HepG2 (cell line): ENCODE measurements around the gene SHANK2. TPM values are rescaled to one million over a fixed set of nuclear protein-coding genes. Genes with fewer than 3 reads are reported as not detected.

Experiments
- ATAC-seq: fragments of 200-7000 bp; cut with Tn5 transposase; 3 replicates; pipeline ENCODE4 v1.9.1; 2020; ENCODE audit warnings: mild to moderate bottlenecking, moderate library complexity
- BruUV-seq: library from RNA; stranded (reverse); fragments of 400-500 nt; replicated peaks from 2 replicates; lab custom pipeline; 2021; lab: Mats Ljungman, UMichigan
- CTCF ChIA-PET: fragments of 300-600 bp; formaldehyde crosslinking; extraction: SDS; loops from one replicate; lab custom pipeline; 2021; ENCODE audit warnings: low total read pairs, inconsistent platforms, low intra/inter-chr PET ratio; lab: Yijun Ruan, JAX
- POLR2A ChIA-PET: fragments of 350-600 bp; sonication (Branson Sonifier 250); formaldehyde crosslinking; loops from one replicate; lab custom pipeline; 2020; ENCODE audit warnings: antibody characterized with exemption, inconsistent platforms; lab: Yijun Ruan, JAX
- DNase-seq: peaks from one replicate; pipeline ENCODE4 v3.0.0-alpha.2; 2015; ENCODE audit warnings: low spot score
- FAIRE-seq: peaks from 3 replicates; lab custom pipeline; 2011; peaks lifted over from hg19 to GRCh38; lab: Jason Lieb, UNC
- H2AFZ ChIP-seq: one replicate; pipeline ENCODE4 v1.6.1; 2011; ENCODE audit warnings: low read length, inconsistent platforms
- H3K27ac ChIP-seq: fragments of 300-600 bp; 3 replicates; pipeline ENCODE4 v1.8.0; 2011; ENCODE audit warnings: mixed run types, mild to moderate bottlenecking, mixed read lengths, low read length, inconsistent platforms; ENCODE audit not compliant: insufficient read depth; ENCODE audit errors: extremely low read length
- H3K27me3 ChIP-seq, 2 experiments: fragments of 200-600 bp in 1 of 2; 2 replicates in 1 of 2; 3 replicates in 1 of 2; pipeline versions ENCODE4 v1.6.0 to v1.8.0; 2011; ENCODE audit warnings: low read length in 2 of 2, mild to moderate bottlenecking in 2 of 2, moderate library complexity in 2 of 2, inconsistent platforms in 1 of 2; ENCODE audit not compliant: insufficient read depth in 2 of 2, control insufficient read depth in 1 of 2
- H3K36me3 ChIP-seq, 2 experiments: fragments of 200-600 bp in 1 of 2; replicated peaks in 1 of 2; 2 replicates in 1 of 2; 3 replicates in 1 of 2; pipeline versions ENCODE4 v1.5.1 to v1.8.0; 2011; ENCODE audit warnings: low read length in 2 of 2, inconsistent platforms in 1 of 2; ENCODE audit not compliant: insufficient read depth in 2 of 2, control insufficient read depth in 1 of 2
- H3K4me1 ChIP-seq: 2 replicates; pipeline ENCODE4 v1.5.1; 2012; ENCODE audit warnings: low read length, inconsistent platforms; ENCODE audit not compliant: insufficient read depth
- H3K4me2 ChIP-seq: 2 replicates; pipeline ENCODE4 v1.6.0; 2011; ENCODE audit warnings: low read depth, low read length, inconsistent platforms
- H3K4me3 ChIP-seq, 3 experiments: fragments of 200-600 bp in 1 of 3; sonication (generic), shearing (Covaris generic) in 1 of 3; replicated peaks in 1 of 3; 2 replicates each; pipeline ENCODE4 v1.5.1; 2011 to 2016; ENCODE audit warnings: low read length in 3 of 3, inconsistent platforms in 2 of 3, low read depth in 2 of 3, mild to moderate bottlenecking in 2 of 3, control low read depth in 1 of 3, mixed read lengths in 1 of 3; ENCODE audit not compliant: insufficient read depth in 1 of 3
- H3K79me2 ChIP-seq: one replicate; pipeline ENCODE4 v1.6.1; 2011; ENCODE audit warnings: low read length, inconsistent platforms; ENCODE audit not compliant: insufficient read depth
- H3K9ac ChIP-seq: 2 replicates; pipeline ENCODE4 v1.6.0; 2011; ENCODE audit warnings: mild to moderate bottlenecking, low read depth, low read length, inconsistent platforms; ENCODE audit not compliant: insufficient read depth
- H3K9me3 ChIP-seq: 2 replicates; pipeline ENCODE4 v1.5.1; 2012; ENCODE audit warnings: mild to moderate bottlenecking, low read length
- H4K20me1 ChIP-seq: 2 replicates; pipeline ENCODE4 v1.6.0; 2011; ENCODE audit warnings: inconsistent platforms, mild to moderate bottlenecking, low read length, moderate library complexity; ENCODE audit not compliant: insufficient read depth
- BCL6 ChIP-seq: IDR thresholded peaks from 2 replicates; pipeline ENCODE4 v1.6.1; 2016; ENCODE audit warnings: missing genetic modification reagents, missing compliant biosample characterization
- SALL2 ChIP-seq: sonication (generic); formaldehyde crosslinking; IDR thresholded peaks from 2 replicates; pipeline ENCODE4 v1.8.1; 2023; ENCODE audit warnings: mild to moderate bottlenecking, missing genetic modification reagents, inconsistent platforms
- TSC22D2 ChIP-seq: sonication (generic); formaldehyde crosslinking; IDR thresholded peaks from 2 replicates; pipeline ENCODE4 v1.5.1; 2020; ENCODE audit warnings: missing genetic modification reagents, mild to moderate bottlenecking, borderline replicate concordance
- ZBTB25 ChIP-seq: IDR thresholded peaks from 2 replicates; pipeline ENCODE4 v1.6.1; 2018; ENCODE audit warnings: missing genetic modification reagents
- ZNF724P ChIP-seq: sonication (generic); formaldehyde crosslinking; IDR thresholded peaks from 2 replicates; pipeline ENCODE4 v1.8.0; 2022; ENCODE audit warnings: missing genetic modification reagents, borderline replicate concordance
- WGBS: methylation state at CpG from one replicate; pipeline ENCODE4 v1.1.6; 2017; ENCODE audit warnings: low lambda C conversion rate; 5-methylcytosine and 5-hydroxymethylcytosine counted together
- in situ Hi-C: cut with HindIII; loops from 2 replicates; pipeline ENCODE4 v1.10.0; 2017; ENCODE audit warnings: low pct_unique_long_range_greater_than_20kb; ENCODE audit not compliant: extremely low pct_ligation_motif_present
- intact Hi-C: fragments of 100-400 bp; cut with micrococcal nuclease; formaldehyde crosslinking; loops from one replicate; pipeline ENCODE4 v1.10.0; 2022; ENCODE audit not compliant: unreplicated experiment
- polyA plus RNA-seq, 8 experiments: library from polyadenylated mRNA; depleted of rRNA in 3 of 8; stranded (reverse) in 7 of 8; unstranded in 1 of 8; fragments of >200 nt; fragmentation: Illumina TruSeq in 4 of 8; extraction: Trizol in 4 of 8; gene quantifications; 2 replicates each; pipeline versions ENCODE4 v1.2.1 to v1.2.3, GENCODE V29; 2011 to 2016; ENCODE audit warnings: low read depth in 4 of 8, missing spikeins in 1 of 8, mixed read lengths in 1 of 8; ENCODE audit not compliant: insufficient read depth in 1 of 8
- total RNA-seq, 5 experiments: library from RNA; depleted of rRNA; stranded (reverse); fragments of >200 nt; fragmentation: Illumina TruSeq; extraction: Trizol; gene quantifications; 2 replicates each; pipeline ENCODE4 v1.2.3, GENCODE V29; 2016; ENCODE audit warnings: low read depth in 1 of 5
- TF ChIP-seq, protein P1 (sequence below): IDR thresholded peaks from 2 replicates; pipeline ENCODE4 v1.6.1; 2016; ENCODE audit warnings: low read depth, missing genetic modification reagents, missing compliant biosample characterization

Gene SHANK2
- total and polyA plus RNA-seq, 2 of the 13 experiments (the other 11 are each of a cell fraction or from before 2014, with no cell fraction given), result 10.2 to 13.0 TPM

- TF ChIP-seq SALL2 (CRISPR knock-in tag) (no peak), TSC22D2 (CRISPR knock-in tag) (no peak), BCL6 (CRISPR knock-in tag) (no peak)
- TF ChIP-seq, protein P1, sequence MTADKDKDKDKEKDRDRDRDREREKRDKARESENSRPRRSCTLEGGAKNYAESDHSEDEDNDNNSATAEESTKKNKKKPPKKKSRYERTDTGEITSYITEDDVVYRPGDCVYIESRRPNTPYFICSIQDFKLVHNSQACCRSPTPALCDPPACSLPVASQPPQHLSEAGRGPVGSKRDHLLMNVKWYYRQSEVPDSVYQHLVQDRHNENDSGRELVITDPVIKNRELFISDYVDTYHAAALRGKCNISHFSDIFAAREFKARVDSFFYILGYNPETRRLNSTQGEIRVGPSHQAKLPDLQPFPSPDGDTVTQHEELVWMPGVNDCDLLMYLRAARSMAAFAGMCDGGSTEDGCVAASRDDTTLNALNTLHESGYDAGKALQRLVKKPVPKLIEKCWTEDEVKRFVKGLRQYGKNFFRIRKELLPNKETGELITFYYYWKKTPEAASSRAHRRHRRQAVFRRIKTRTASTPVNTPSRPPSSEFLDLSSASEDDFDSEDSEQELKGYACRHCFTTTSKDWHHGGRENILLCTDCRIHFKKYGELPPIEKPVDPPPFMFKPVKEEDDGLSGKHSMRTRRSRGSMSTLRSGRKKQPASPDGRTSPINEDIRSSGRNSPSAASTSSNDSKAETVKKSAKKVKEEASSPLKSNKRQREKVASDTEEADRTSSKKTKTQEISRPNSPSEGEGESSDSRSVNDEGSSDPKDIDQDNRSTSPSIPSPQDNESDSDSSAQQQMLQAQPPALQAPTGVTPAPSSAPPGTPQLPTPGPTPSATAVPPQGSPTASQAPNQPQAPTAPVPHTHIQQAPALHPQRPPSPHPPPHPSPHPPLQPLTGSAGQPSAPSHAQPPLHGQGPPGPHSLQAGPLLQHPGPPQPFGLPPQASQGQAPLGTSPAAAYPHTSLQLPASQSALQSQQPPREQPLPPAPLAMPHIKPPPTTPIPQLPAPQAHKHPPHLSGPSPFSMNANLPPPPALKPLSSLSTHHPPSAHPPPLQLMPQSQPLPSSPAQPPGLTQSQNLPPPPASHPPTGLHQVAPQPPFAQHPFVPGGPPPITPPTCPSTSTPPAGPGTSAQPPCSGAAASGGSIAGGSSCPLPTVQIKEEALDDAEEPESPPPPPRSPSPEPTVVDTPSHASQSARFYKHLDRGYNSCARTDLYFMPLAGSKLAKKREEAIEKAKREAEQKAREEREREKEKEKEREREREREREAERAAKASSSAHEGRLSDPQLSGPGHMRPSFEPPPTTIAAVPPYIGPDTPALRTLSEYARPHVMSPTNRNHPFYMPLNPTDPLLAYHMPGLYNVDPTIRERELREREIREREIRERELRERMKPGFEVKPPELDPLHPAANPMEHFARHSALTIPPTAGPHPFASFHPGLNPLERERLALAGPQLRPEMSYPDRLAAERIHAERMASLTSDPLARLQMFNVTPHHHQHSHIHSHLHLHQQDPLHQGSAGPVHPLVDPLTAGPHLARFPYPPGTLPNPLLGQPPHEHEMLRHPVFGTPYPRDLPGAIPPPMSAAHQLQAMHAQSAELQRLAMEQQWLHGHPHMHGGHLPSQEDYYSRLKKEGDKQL (CRISPR knock-in tag), result no peak
Measured at GRCh38 chr11:71221201-71221600, 31.2 kb downstream of the SHANK2 start (continued).

DNA sequence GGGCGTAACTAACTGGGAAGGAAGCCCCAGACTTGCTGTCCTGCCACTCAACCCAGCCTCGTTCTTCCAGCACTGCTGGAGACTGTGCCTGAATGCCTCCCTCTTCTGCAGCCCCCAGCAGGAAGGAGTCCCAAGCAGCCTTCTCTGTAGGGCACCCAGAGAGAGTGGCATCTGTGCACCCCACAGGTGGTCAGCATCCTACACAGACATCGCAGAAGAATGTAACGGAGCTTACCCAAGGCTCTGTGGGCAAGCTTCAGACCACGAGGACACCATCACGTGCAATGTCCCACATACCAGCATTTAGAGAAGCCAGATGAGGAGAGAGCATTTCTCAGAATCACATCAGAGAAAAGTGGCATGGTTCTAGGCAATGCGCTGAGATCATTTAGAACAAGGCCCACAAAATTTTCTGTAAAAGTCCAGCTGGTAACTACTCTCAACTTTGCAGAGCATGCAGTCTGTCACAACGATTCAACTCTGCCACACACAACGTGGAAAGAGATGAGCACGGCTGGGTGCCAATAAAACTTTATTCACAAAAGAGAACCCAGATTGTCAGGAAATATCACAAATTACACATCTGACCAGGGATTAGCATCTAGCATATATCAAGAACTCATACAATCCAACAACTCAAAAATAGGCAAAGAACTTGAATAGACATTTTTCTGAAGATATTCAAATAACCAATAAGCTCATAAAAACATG lies 33.4 kb downstream of the SHANK2 start:
- Histone ChIP-seq H3K36me3 (peaks cover 28 to 60% of the 10 kb centered on the region in 2 experiments), H3K9ac (no peak overlapping the region), H4K20me1 (peaks cover 41% of the 10 kb centered on the region), H2AFZ (no peak overlapping the region), H3K9me3 (no peaks in the 10 kb centered on the region), H3K27ac (no peak overlapping the region), H3K4me2 (no peak overlapping the region), H3K79me2 (peaks cover 55% of the 10 kb centered on the region), H3K4me3 (no peak overlapping the region), H3K27me3 (no peaks in the 10 kb centered on the region), H3K4me1 (peaks cover 8% of the 10 kb centered on the region)
- no TSS peak for BruUV-seq
- ATAC-seq (no peak), DNase-seq (no peak), FAIRE-seq (no peak)
- ChIA-PET POLR2A (no interaction called here), CTCF (no interaction called here)
- intact Hi-C loops (no loop called here), in situ Hi-C loops (no loop called here)
- 98% methylated on average over 7 of the region's 10 CpGs for WGBS
- TF ChIP-seq ZBTB25 (CRISPR knock-in tag) (no peak), ZNF724P (CRISPR knock-in tag) (no peak)
